Stomach (tissue), 9 donors: Measurements from ENCODE around the gene TP73. TPM values are rescaled to one million over a fixed set of nuclear protein-coding genes. Genes with fewer than 3 reads are reported as not detected.

ENCODE experiments used
- DNase-seq, 2 donors: peaks; one replicate each; pipeline versions ENCODE4 v3.0.0 to v3.0.0-alpha.2; 2013 to 2019
- H3K27ac ChIP-seq, 5 donors: fragments of 200-600 bp in 4 of 5; sonication (generic) in 4 of 5; one replicate each; pipeline ENCODE4 v1.5.1; 2013 to 2019; ENCODE audit warnings: mild to moderate bottlenecking in 1 of 5, moderate library complexity in 1 of 5
- H3K27me3 ChIP-seq, 3 donors: fragments of 200-600 bp; sonication (generic); one replicate each; pipeline ENCODE4 v1.5.1; 2017 to 2019; ENCODE audit warnings: mixed run types in 1 of 3
- H3K36me3 ChIP-seq, 4 donors: fragments of 200-600 bp; sonication (generic); 1 replicate in 3 of 4; 2 replicates in 1 of 4; pipeline ENCODE4 v1.5.1; 2016 to 2019
- H3K4me1 ChIP-seq, 4 donors: fragments of 200-600 bp; sonication (generic); one replicate each; pipeline ENCODE4 v1.5.1; 2016 to 2019
- H3K4me3 ChIP-seq, 4 donors: fragments of 200-600 bp; sonication (generic) in 3 of 4; one replicate each; pipeline ENCODE4 v1.5.1; 2016 to 2019; ENCODE audit warnings: mild to moderate bottlenecking in 1 of 4
- H3K9me3 ChIP-seq, 4 donors: fragments of 200-600 bp; sonication (generic); one replicate each; pipeline ENCODE4 v1.5.1; 2016 to 2019
- CTCF ChIP-seq, 7 experiments: fragments of 450-650 bp in 4 of 7; fragments of 200-600 bp in 3 of 7; sonication (generic) in 3 of 7; IDR thresholded peaks; one replicate each; pipeline ENCODE4 v1.5.1; 2016 to 2019; ENCODE audit warnings: antibody characterized with exemption in 7 of 7, control low read depth in 2 of 7, mild to moderate bottlenecking in 1 of 7
- EP300 ChIP-seq: sonication (generic); formaldehyde crosslinking; IDR thresholded peaks from one replicate; pipeline ENCODE4 v1.6.1; 2017; ENCODE audit warnings: antibody characterized with exemption
- POLR2A ChIP-seq, 4 donors: fragments of 450-650 bp; IDR thresholded peaks; one replicate each; pipeline ENCODE4 v1.6.1; 2016; ENCODE audit warnings: antibody characterized with exemption in 4 of 4, control low read depth in 2 of 4, mild to moderate bottlenecking in 1 of 4, moderate library complexity in 1 of 4
- POLR2AphosphoS5 ChIP-seq, 3 donors: sonication (generic); formaldehyde crosslinking; IDR thresholded peaks; one replicate each; pipeline ENCODE4 v1.6.1; 2016; ENCODE audit warnings: antibody characterized with exemption in 3 of 3
- WGBS, 5 donors: extraction: QIAGEN DNeasy Blood & Tissue Kit in 3 of 5; methylation state at CpG; one replicate each; pipeline versions ENCODE4 v1.1.5 to v1.1.7; 2013 to 2018; 5-methylcytosine and 5-hydroxymethylcytosine counted together
- intact Hi-C: fragments of 100-400 bp; cut with DNase I; formaldehyde crosslinking; loops from one replicate; pipeline ENCODE4 v1.15.1; 2023; ENCODE audit warnings: low total_unique reads
- polyA plus RNA-seq, 3 donors: library from polyadenylated mRNA; stranded (reverse); fragments of 200-250 nt; gene quantifications; one replicate each; pipeline ENCODE4 v1.2.3, GENCODE V29; 2013
- total RNA-seq, 5 donors: library from RNA; depleted of rRNA; stranded (reverse); fragments of >200 nt; gene quantifications; one replicate each; pipeline versions ENCODE4 v1.1.0 to v1.2.3, GENCODE V29; 2014 to 2016
- donor health status: healthy with polysubstance abuse.
- donor health status: Bipolar disorder and iron deficiency.
- donor health status: healthy.

TP73 gene
- total and polyA plus RNA-seq, 8 donors, result 0.25 to 9.8 (median 1.4) TPM; not detected in 4

- Histone ChIP-seq H3K9me3 (no peaks in the 10 kb centered on the region), H3K36me3 (no peaks in the 10 kb centered on the region), H3K27me3 (peaks cover 4 to 100% (median 51%) of the 10 kb centered on the region in 3 donors), H3K27ac (no peak overlapping the region), H3K4me1 (peaks cover 0 to 7% (median 2%) of the 10 kb centered on the region in 4 donors), H3K4me3 (no peak overlapping the region)
- no peak for TF ChIP-seq POLR2A (IDR thresholded peaks at IDR 0.05)
- no peak for TF ChIP-seq EP300
- no peak for TF ChIP-seq CTCF (IDR thresholded peaks at IDR 0.05)
- no peak for TF ChIP-seq POLR2AphosphoS5 (IDR thresholded peaks at IDR 0.05)
- intact Hi-C loops, result no loop called here
- WGBS, 5 donors, result 71 to 85% (median 76%) methylated on average over 2 to 11 of the region's 11 CpGs
- DNase-seq, result no peak
Measured at GRCh38 chr1:3711381-3711779, 59.1 kb downstream of the TP73 start.

- intact Hi-C loops, result no loop called here
- Histone ChIP-seq H3K4me1 (peaks cover 0 to 7% (median 2%) of the 10 kb centered on the region in 4 donors), H3K36me3 (no peaks in the 10 kb centered on the region), H3K9me3 (no peaks in the 10 kb centered on the region), H3K27ac (no peak overlapping the region), H3K4me3 (no peak overlapping the region), H3K27me3 (peaks cover 4 to 100% (median 50%) of the 10 kb centered on the region in 3 donors)
- no peak for TF ChIP-seq EP300
- TF ChIP-seq POLR2AphosphoS5 (IDR thresholded peaks at IDR 0.05), result no peak
- TF ChIP-seq POLR2A (IDR thresholded peaks at IDR 0.05), result no peak
- no peak for TF ChIP-seq CTCF (IDR thresholded peaks at IDR 0.05)
- WGBS, 5 donors, result 63 to 66% (median 65%) methylated on average over 24 of the region's 24 CpGs
- no peak for DNase-seq
Measured at GRCh38 chr1:3711780-3712451, 59.6 kb downstream of the TP73 start.

GRCh38 chr1:3712573-3713535, 60.5 kb downstream of the TP73 start:
- intact Hi-C loops, result no loop called here
- no peaks in the 10 kb centered on the region for H3K36me3 ChIP-seq
- no peak overlapping the region for H3K4me3 ChIP-seq
- no peak overlapping the region for H3K27ac ChIP-seq
- DNase-seq, result peak in 1 of 2 donors; percentile 54
- H3K4me1 ChIP-seq, result peaks cover 0 to 9% (median 5%) of the 10 kb centered on the region in 4 donors
- H3K9me3 ChIP-seq, result no peaks in the 10 kb centered on the region
- no peak for TF ChIP-seq POLR2AphosphoS5 (IDR thresholded peaks at IDR 0.05)
- no peak for TF ChIP-seq EP300
- no peak for TF ChIP-seq POLR2A (IDR thresholded peaks at IDR 0.05)
- no peak for TF ChIP-seq CTCF (IDR thresholded peaks at IDR 0.05)
- 43 to 48% (median 44%) methylated on average over 12 to 19 of the region's 19 CpGs for WGBS, 5 donors
- H3K27me3 ChIP-seq, result peaks cover 10 to 100% (median 52%) of the 10 kb centered on the region in 3 donors

- Histone ChIP-seq H3K9me3 (no peaks in the 10 kb centered on the region), H3K4me3 (no peak overlapping the region), H3K27ac (no peak overlapping the region), H3K4me1 (peaks cover 0 to 9% (median 8%) of the 10 kb centered on the region in 4 donors), H3K27me3 (peaks cover 10 to 100% (median 52%) of the 10 kb centered on the region in 3 donors), H3K36me3 (no peaks in the 10 kb centered on the region)
- intact Hi-C loops, result no loop called here
- 79 to 91% (median 89%) methylated on average over 7 of the region's 7 CpGs for WGBS, 5 donors
- no peak for TF ChIP-seq POLR2AphosphoS5 (IDR thresholded peaks at IDR 0.05)
- no peak for TF ChIP-seq EP300
- TF ChIP-seq POLR2A (IDR thresholded peaks at IDR 0.05), result no peak
- TF ChIP-seq CTCF (IDR thresholded peaks at IDR 0.05), result no peak
- DNase-seq, result no peak
Measured at GRCh38 chr1:3713840-3714239, 61.5 kb downstream of the TP73 start.
